HEK293 (cell line): Measurements from ENCODE around the gene LETM1.
A peak's percentile ranks its signal among the peaks of the same experiment; 100 is the strongest.

Source experiments
- CTCF ChIA-PET: fragments of 350-600 bp; formaldehyde crosslinking; extraction: SDS; loops from one replicate; lab custom pipeline; 2021; ENCODE audit warnings: antibody characterized with exemption; lab: Yijun Ruan, JAX
- POLR2A ChIA-PET: fragments of 300-600 bp; formaldehyde crosslinking; extraction: SDS; loops from one replicate; lab custom pipeline; 2020; ENCODE audit warnings: antibody characterized with exemption, inconsistent platforms; lab: Yijun Ruan, JAX
- H3K27ac ChIP-seq: fragments of 200-500 bp; sonication (Bioruptor generic); 2 replicates; pipeline ENCODE4 v1.5.1; 2014; ENCODE audit warnings: low read depth, low read length, control low read depth, inconsistent platforms; ENCODE audit errors: extremely low read depth
- H3K36me3 ChIP-seq, 2 experiments: fragments of 200-500 bp in 1 of 2; sonication (Bioruptor generic) in 1 of 2; 1 replicate in 1 of 2; 2 replicates in 1 of 2; pipeline ENCODE4 v1.5.1; 2014 to 2017; ENCODE audit warnings: inconsistent platforms in 2 of 2, low read length in 2 of 2; ENCODE audit not compliant: control insufficient read depth in 2 of 2, insufficient read depth in 1 of 2
- H3K4me1 ChIP-seq: fragments of 200-500 bp; sonication (Bioruptor generic); 2 replicates; pipeline ENCODE4 v1.5.1; 2014; ENCODE audit warnings: mild to moderate bottlenecking, low read length, inconsistent platforms; ENCODE audit not compliant: control insufficient read depth, insufficient read depth
- H3K4me3 ChIP-seq: 2 replicates; pipeline ENCODE4 v1.5.1; 2011; ENCODE audit warnings: low read depth, mild to moderate bottlenecking, control low read depth, low read length, moderate library complexity
- H3K9me3 ChIP-seq: fragments of 200-500 bp; sonication (Bioruptor generic); 2 replicates; pipeline ENCODE4 v1.5.1; 2014; ENCODE audit warnings: low read depth, low read length, inconsistent platforms; ENCODE audit not compliant: control insufficient read depth, insufficient read depth
- BCL11B ChIP-seq: fragments of 450-650 bp; formaldehyde crosslinking; IDR thresholded peaks from 2 replicates; pipeline ENCODE4 v1.5.1; 2016; ENCODE audit warnings: low read depth, missing biosample characterization, missing genetic modification characterization
- GLIS1 ChIP-seq: fragments of 450-650 bp; formaldehyde crosslinking; IDR thresholded peaks from 2 replicates; pipeline ENCODE4 v1.5.1; 2016; ENCODE audit warnings: missing biosample characterization, missing genetic modification characterization
- PRDM10 ChIP-seq: fragments of 450-650 bp; formaldehyde crosslinking; IDR thresholded peaks from 2 replicates; pipeline ENCODE4 v1.5.1; 2016; ENCODE audit warnings: missing biosample characterization, missing genetic modification characterization
- ZBTB26 ChIP-seq: fragments of 450-650 bp; formaldehyde crosslinking; optimal IDR thresholded peaks from 2 replicates; pipeline ENCODE3; 2016; ENCODE audit warnings: missing biosample characterization, mild to moderate bottlenecking, missing genetic modification characterization
- ZNF169 ChIP-seq: fragments of 450-650 bp; formaldehyde crosslinking; IDR thresholded peaks from 2 replicates; pipeline ENCODE4 v1.5.1; 2016; ENCODE audit warnings: missing biosample characterization, missing genetic modification characterization
- ZNF211 ChIP-seq: fragments of 450-650 bp; formaldehyde crosslinking; IDR thresholded peaks from 2 replicates; pipeline ENCODE4 v1.5.1; 2016; ENCODE audit warnings: low read depth, missing biosample characterization, missing genetic modification characterization
- ZNF26 ChIP-seq: fragments of 450-650 bp; formaldehyde crosslinking; IDR thresholded peaks from 2 replicates; pipeline ENCODE4 v1.5.1; 2016; ENCODE audit warnings: missing biosample characterization, missing genetic modification characterization
- ZNF274 ChIP-seq, 2 experiments: fragments of 200-500 bp in 1 of 2; fragments of 450-650 bp in 1 of 2; sonication (Bioruptor generic) in 1 of 2; formaldehyde crosslinking in 1 of 2; IDR thresholded peaks; 2 replicates each; pipeline versions ENCODE4 v1.5.1 to v1.6.1; 2014 to 2016; ENCODE audit warnings: borderline replicate concordance in 1 of 2, inconsistent platforms in 1 of 2, low read length in 1 of 2, missing biosample characterization in 1 of 2, missing genetic modification characterization in 1 of 2
- ZNF350 ChIP-seq: fragments of 450-650 bp; formaldehyde crosslinking; IDR thresholded peaks from 2 replicates; pipeline ENCODE4 v1.5.0; 2017; ENCODE audit warnings: missing biosample characterization, mild to moderate bottlenecking, missing genetic modification characterization
- ZNF354C ChIP-seq: fragments of 450-650 bp; formaldehyde crosslinking; IDR thresholded peaks from 2 replicates; pipeline ENCODE4 v1.5.1; 2016; ENCODE audit warnings: missing biosample characterization, missing genetic modification characterization, low read depth, borderline replicate concordance
- ZNF416 ChIP-seq: fragments of 450-650 bp; formaldehyde crosslinking; IDR thresholded peaks from 2 replicates; pipeline ENCODE4 v1.5.1; 2016; ENCODE audit warnings: missing biosample characterization, missing genetic modification characterization
- ZNF426 ChIP-seq: fragments of 450-650 bp; formaldehyde crosslinking; IDR thresholded peaks from 2 replicates; pipeline ENCODE4 v1.5.1; 2017; ENCODE audit warnings: missing biosample characterization, missing genetic modification characterization, mild to moderate bottlenecking, inconsistent platforms, moderate library complexity
- ZNF518A ChIP-seq: fragments of 450-650 bp; formaldehyde crosslinking; conservative IDR thresholded peaks from 2 replicates; pipeline ENCODE4 v1.5.1; 2016; ENCODE audit warnings: low read depth, missing biosample characterization, missing genetic modification characterization
- ZNF529 ChIP-seq: fragments of 450-650 bp; formaldehyde crosslinking; IDR thresholded peaks from 2 replicates; pipeline ENCODE4 v1.5.1; 2017; ENCODE audit warnings: missing genetic modification characterization, missing biosample characterization; ENCODE audit not compliant: insufficient replicate concordance
- ZNF558 ChIP-seq: fragments of 450-650 bp; formaldehyde crosslinking; IDR thresholded peaks from 2 replicates; pipeline ENCODE4 v1.5.1; 2016; ENCODE audit warnings: missing biosample characterization, missing genetic modification characterization
- ZNF571 ChIP-seq: fragments of 450-650 bp; formaldehyde crosslinking; IDR thresholded peaks from 2 replicates; pipeline ENCODE4 v1.5.0; 2017; ENCODE audit warnings: missing biosample characterization, missing genetic modification characterization
- ZNF600 ChIP-seq: fragments of 450-650 bp; formaldehyde crosslinking; IDR thresholded peaks from 2 replicates; pipeline ENCODE4 v1.5.1; 2016; ENCODE audit warnings: missing biosample characterization, missing genetic modification characterization
- ZNF639 ChIP-seq: fragments of 450-650 bp; formaldehyde crosslinking; IDR thresholded peaks from 2 replicates; pipeline ENCODE4 v1.5.1; 2016; ENCODE audit warnings: missing biosample characterization, missing genetic modification characterization
- ZNF658 ChIP-seq: fragments of 450-650 bp; formaldehyde crosslinking; IDR thresholded peaks from 2 replicates; pipeline ENCODE4; 2016; ENCODE audit warnings: missing biosample characterization, missing genetic modification characterization
- ZNF777 ChIP-seq: fragments of 450-650 bp; formaldehyde crosslinking; IDR thresholded peaks from 2 replicates; pipeline ENCODE4 v1.5.1; 2017; ENCODE audit warnings: missing biosample characterization, missing genetic modification characterization, borderline replicate concordance
- ZNF837 ChIP-seq: fragments of 450-650 bp; formaldehyde crosslinking; IDR thresholded peaks from 2 replicates; pipeline ENCODE4 v1.5.1; 2016; ENCODE audit warnings: missing biosample characterization, missing genetic modification characterization
- ZSCAN16 ChIP-seq: fragments of 450-650 bp; formaldehyde crosslinking; IDR thresholded peaks from 2 replicates; pipeline ENCODE4 v1.5.1; 2016; ENCODE audit warnings: missing biosample characterization, missing genetic modification characterization

The LETM1 gene

GRCh38 chr4:1841887-1842210, 14.1 kb downstream of the LETM1 start:
- H3K4me3 ChIP-seq: no peak overlapping the region
- H3K4me1 ChIP-seq: no peaks in the 10 kb centered on the region
- ChIA-PET POLR2A (no interaction called here), CTCF (no interaction called here)
- TF ChIP-seq ZNF211 (tag by site-specific recombination) (no peak), ZNF416 (tag by site-specific recombination) (no peak), ZSCAN16 (tag by site-specific recombination) (no peak), ZNF600 (tag by site-specific recombination) (no peak), ZNF350 (no peak), ZNF426 (tag by site-specific recombination) (no peak), ZNF169 (tag by site-specific recombination) (no peak), ZNF274 (IDR thresholded peaks at IDR 0.05; ENCODE audit: low read length) (no peak), ZNF274 (tag by site-specific recombination; IDR thresholded peaks at IDR 0.05; ENCODE audit: borderline replicate concordance) (no peak), PRDM10 (tag by site-specific recombination) (no peak), BCL11B (tag by site-specific recombination) (no peak), ZNF518A (tag by site-specific recombination) (no peak), ZNF558 (tag by site-specific recombination) (no peak)
- peaks cover 20 to 83% of the 10 kb centered on the region in 2 experiments; a peak in 2 of 3 replicates for H3K36me3 ChIP-seq
- H3K9me3 ChIP-seq: no peaks in the 10 kb centered on the region
- H3K27ac ChIP-seq: no peak overlapping the region

- peaks cover 20 to 83% of the 10 kb centered on the region in 2 experiments; a peak in 2 of 3 replicates for H3K36me3 ChIP-seq
- H3K27ac ChIP-seq: 0 out of 2 replicates have a peak overlapping the region, but pooled peaks have one; percentile 9
- ChIA-PET POLR2A (no interaction called here), CTCF (no interaction called here)
- no peaks in the 10 kb centered on the region for H3K9me3 ChIP-seq
- H3K4me1 ChIP-seq: no peaks in the 10 kb centered on the region
- H3K4me3 ChIP-seq: no peak overlapping the region
- TF ChIP-seq ZNF571 (no peak), ZNF529 (tag by site-specific recombination) (no peak), ZNF26 (tag by site-specific recombination) (no peak), ZNF837 (tag by site-specific recombination) (no peak), ZNF354C (tag by site-specific recombination) (no peak), GLIS1 (tag by site-specific recombination) (no peak), ZBTB26 (tag by site-specific recombination) (no peak), ZNF658 (tag by site-specific recombination) (no peak), ZNF639 (tag by site-specific recombination) (no peak), ZNF777 (tag by site-specific recombination) (no peak)
These were observed 14.6 kb downstream of the LETM1 start for GRCh38 chr4:1841201-1841886.
